ENCODE measurements around the gene RAPGEF5.

The RAPGEF5 gene

GRCh38 chr7:22387583-22387982, 30.6 kb upstream of the RAPGEF5 start:
- no peak overlapping the region for H3K4me3 Mint-ChIP-seq
- no peaks in the 10 kb centered on the region for H3K4me1 Mint-ChIP-seq
- no peak overlapping the region for H3K27ac Mint-ChIP-seq
- no peaks in the 10 kb centered on the region for H3K9me3 Mint-ChIP-seq
- DNase-seq (ENCODE audit: low spot score in 2 of 2) (no peak), ATAC-seq (no peak)
- no peaks in the 10 kb centered on the region for H3K36me3 Mint-ChIP-seq

GRCh38 chr7:22386865-22387264, 29.9 kb upstream of the RAPGEF5 start:
- Mint-ChIP-seq H3K9me3 (no peaks in the 10 kb centered on the region), H3K36me3 (no peaks in the 10 kb centered on the region), H3K4me3 (no peak overlapping the region), H3K27ac (no peak overlapping the region), H3K4me1 (no peaks in the 10 kb centered on the region)
- ATAC-seq (no peak), DNase-seq (ENCODE audit: low spot score in 2 of 2) (no peak)

GRCh38 chr7:22386206-22386858, 29.4 kb upstream of the RAPGEF5 start:
- no peak overlapping the region for H3K27ac Mint-ChIP-seq
- no peak overlapping the region for H3K4me3 Mint-ChIP-seq
- H3K4me1 Mint-ChIP-seq: no peaks in the 10 kb centered on the region
- no peaks in the 10 kb centered on the region for H3K36me3 Mint-ChIP-seq
- H3K9me3 Mint-ChIP-seq: no peaks in the 10 kb centered on the region
- DNase-seq (ENCODE audit: low spot score in 2 of 2) (no peak), ATAC-seq (no peak)

- no peaks in the 10 kb centered on the region for H3K36me3 Mint-ChIP-seq
- H3K4me3 Mint-ChIP-seq: no peak overlapping the region
- ATAC-seq (no peak), DNase-seq (ENCODE audit: low spot score in 2 of 2) (no peak)
- no peaks in the 10 kb centered on the region for H3K9me3 Mint-ChIP-seq
- no peak overlapping the region for H3K27ac Mint-ChIP-seq
- no peaks in the 10 kb centered on the region for H3K4me1 Mint-ChIP-seq
These were observed 28.4 kb upstream of the RAPGEF5 start for GRCh38 chr7:22385326-22385725.

- Mint-ChIP-seq H3K4me1 (no peaks in the 10 kb centered on the region), H3K9me3 (no peaks in the 10 kb centered on the region), H3K27ac (no peak overlapping the region), H3K36me3 (no peaks in the 10 kb centered on the region), H3K4me3 (no peak overlapping the region)
- no peak for ATAC-seq
- DNase-seq (ENCODE audit: low spot score in 2 of 2): no peak
These were observed 23.4 kb upstream of the RAPGEF5 start for GRCh38 chr7:22380333-22380732.

GRCh38 chr7:22378199-22378980, 21.4 kb upstream of the RAPGEF5 start:
- Mint-ChIP-seq H3K9me3 (no peaks in the 10 kb centered on the region), H3K36me3 (no peaks in the 10 kb centered on the region), H3K4me3 (no peak overlapping the region), H3K27ac (no peak overlapping the region), H3K4me1 (no peaks in the 10 kb centered on the region)
- DNase-seq (ENCODE audit: low spot score in 2 of 2) (no peak), ATAC-seq (no peak)

- H3K27ac Mint-ChIP-seq: no peak overlapping the region
- no peaks in the 10 kb centered on the region for H3K9me3 Mint-ChIP-seq
- no peaks in the 10 kb centered on the region for H3K4me1 Mint-ChIP-seq
- ATAC-seq: no peak
- DNase-seq (ENCODE audit: low spot score in 2 of 2): no peak
- H3K36me3 Mint-ChIP-seq: no peaks in the 10 kb centered on the region
- H3K4me3 Mint-ChIP-seq: no peak overlapping the region
These were observed 20.7 kb upstream of the RAPGEF5 start for GRCh38 chr7:22377703-22378102.

- no peaks in the 10 kb centered on the region for H3K4me1 Mint-ChIP-seq
- H3K27ac Mint-ChIP-seq: no peak overlapping the region
- no peak for ATAC-seq
- H3K4me3 Mint-ChIP-seq: no peak overlapping the region
- DNase-seq (ENCODE audit: low spot score in 2 of 2): no peak
- H3K9me3 Mint-ChIP-seq: no peaks in the 10 kb centered on the region
- no peaks in the 10 kb centered on the region for H3K36me3 Mint-ChIP-seq
These were observed 18.6 kb upstream of the RAPGEF5 start for GRCh38 chr7:22375359-22376048.

- Mint-ChIP-seq H3K27ac (no peak overlapping the region), H3K4me3 (no peak overlapping the region), H3K4me1 (no peaks in the 10 kb centered on the region), H3K9me3 (no peaks in the 10 kb centered on the region), H3K36me3 (no peaks in the 10 kb centered on the region)
- no peak for DNase-seq (ENCODE audit: low spot score in 2 of 2)
- ATAC-seq: no peak
These were observed 17.0 kb upstream of the RAPGEF5 start for GRCh38 chr7:22373911-22374310.

GRCh38 chr7:22373388-22373787, 16.4 kb upstream of the RAPGEF5 start:
- Mint-ChIP-seq H3K36me3 (no peaks in the 10 kb centered on the region), H3K4me1 (no peaks in the 10 kb centered on the region), H3K27ac (no peak overlapping the region), H3K9me3 (no peaks in the 10 kb centered on the region), H3K4me3 (no peak overlapping the region)
- DNase-seq (ENCODE audit: low spot score in 2 of 2) (no peak), ATAC-seq (no peak)

GRCh38 chr7:22372863-22373262, 15.9 kb upstream of the RAPGEF5 start:
- Mint-ChIP-seq H3K9me3 (no peaks in the 10 kb centered on the region), H3K36me3 (no peaks in the 10 kb centered on the region), H3K4me3 (no peak overlapping the region), H3K27ac (no peak overlapping the region), H3K4me1 (no peaks in the 10 kb centered on the region)
- ATAC-seq (no peak), DNase-seq (ENCODE audit: low spot score in 2 of 2) (no peak)

GRCh38 chr7:22371878-22372277, 14.9 kb upstream of the RAPGEF5 start:
- peak; percentile 11 for ATAC-seq
- Mint-ChIP-seq H3K9me3 (no peaks in the 10 kb centered on the region), H3K36me3 (no peaks in the 10 kb centered on the region), H3K4me1 (no peaks in the 10 kb centered on the region), H3K4me3 (no peak overlapping the region), H3K27ac (no peak overlapping the region)
- DNase-seq (ENCODE audit: low spot score in 2 of 2): no peak

GRCh38 chr7:22364900-22365299, 7.9 kb upstream of the RAPGEF5 start:
- ATAC-seq (no peak), DNase-seq (ENCODE audit: low spot score in 2 of 2) (no peak)
- Mint-ChIP-seq H3K27ac (no peak overlapping the region), H3K4me1 (no peaks in the 10 kb centered on the region), H3K9me3 (no peaks in the 10 kb centered on the region), H3K4me3 (no peak overlapping the region), H3K36me3 (no peaks in the 10 kb centered on the region)

- Mint-ChIP-seq H3K9me3 (no peaks in the 10 kb centered on the region), H3K4me1 (no peaks in the 10 kb centered on the region), H3K36me3 (no peaks in the 10 kb centered on the region), H3K4me3 (no peak overlapping the region), H3K27ac (no peak overlapping the region)
- no peak for DNase-seq (ENCODE audit: low spot score in 2 of 2)
- ATAC-seq: no peak
These were observed 6.9 kb upstream of the RAPGEF5 start for GRCh38 chr7:22363756-22364422.

GRCh38 chr7:22361795-22362194, 4.8 kb upstream of the RAPGEF5 start:
- Mint-ChIP-seq H3K4me3 (no peak overlapping the region), H3K4me1 (peaks cover 5% of the 10 kb centered on the region), H3K27ac (no peak overlapping the region), H3K9me3 (no peaks in the 10 kb centered on the region), H3K36me3 (no peaks in the 10 kb centered on the region)
- DNase-seq (ENCODE audit: low spot score in 2 of 2): no peak
- ATAC-seq: no peak
